Left hindlimb (tissue), 1 donor: Measurements from ENCODE around the gene MPND.
"Not testable (repeated sequence)": the region's sequence is repeated elsewhere in the genome, so short reads cannot be mapped to it uniquely, and the experiment has no call there.

Source experiments
- DNase-seq: peaks from one replicate; pipeline ENCODE4 v3.0.0-alpha.2; 2018

MPND gene

DNA sequence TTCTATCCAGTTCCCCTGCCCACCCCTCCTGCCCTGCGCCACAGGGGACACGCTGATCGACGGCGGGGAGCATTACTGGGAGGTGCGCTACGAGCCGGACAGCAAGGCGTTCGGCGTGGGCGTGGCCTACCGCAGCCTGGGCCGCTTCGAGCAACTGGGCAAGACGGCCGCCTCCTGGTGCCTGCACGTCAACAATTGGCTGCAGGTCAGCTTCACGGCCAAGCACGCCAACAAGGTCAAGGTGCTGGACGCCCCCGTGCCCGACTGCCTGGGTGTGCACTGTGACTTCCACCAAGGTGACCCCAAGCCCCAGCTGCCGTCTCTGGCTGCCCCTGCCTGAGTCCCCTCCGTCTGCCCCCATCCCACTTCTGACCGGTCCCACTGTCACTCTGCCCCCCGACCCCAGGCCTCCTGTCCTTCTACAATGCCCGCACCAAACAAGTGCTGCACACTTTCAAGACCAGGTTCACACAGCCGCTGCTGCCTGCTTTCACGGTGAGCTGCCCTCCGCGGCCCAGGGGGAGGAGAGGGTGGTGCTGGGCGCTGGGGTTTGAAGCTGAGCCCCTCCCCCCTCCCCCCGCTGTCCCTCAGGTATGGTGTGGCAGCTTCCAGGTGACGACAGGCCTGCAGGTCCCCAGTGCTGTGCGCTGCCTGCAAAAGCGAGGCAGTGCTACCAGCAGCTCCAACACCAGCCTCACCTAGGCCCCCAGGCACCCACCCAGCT lies 20.3 kb upstream of the MPND start:
- no peak for DNase-seq

DNA sequence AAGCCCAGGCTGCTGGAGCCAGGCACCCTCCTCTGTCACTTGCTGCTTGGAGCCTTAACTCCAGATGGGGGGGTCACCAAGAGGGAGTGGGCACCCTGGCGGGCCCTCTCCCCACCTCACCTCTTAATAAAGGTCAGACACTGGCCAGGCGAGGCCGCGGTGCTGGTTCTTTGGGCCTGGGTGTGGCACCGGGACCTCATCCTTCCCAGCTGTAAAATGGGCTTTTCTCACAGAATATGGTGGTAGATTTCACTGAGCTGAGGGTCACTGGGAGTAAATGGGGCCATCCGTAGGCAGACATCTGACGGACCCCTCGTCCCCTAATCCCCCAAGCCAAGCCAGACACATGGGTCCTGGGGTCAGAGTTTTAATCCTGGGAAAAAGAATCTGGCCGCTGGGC lies 19.7 kb upstream of the MPND start:
- no peak for DNase-seq

DNA sequence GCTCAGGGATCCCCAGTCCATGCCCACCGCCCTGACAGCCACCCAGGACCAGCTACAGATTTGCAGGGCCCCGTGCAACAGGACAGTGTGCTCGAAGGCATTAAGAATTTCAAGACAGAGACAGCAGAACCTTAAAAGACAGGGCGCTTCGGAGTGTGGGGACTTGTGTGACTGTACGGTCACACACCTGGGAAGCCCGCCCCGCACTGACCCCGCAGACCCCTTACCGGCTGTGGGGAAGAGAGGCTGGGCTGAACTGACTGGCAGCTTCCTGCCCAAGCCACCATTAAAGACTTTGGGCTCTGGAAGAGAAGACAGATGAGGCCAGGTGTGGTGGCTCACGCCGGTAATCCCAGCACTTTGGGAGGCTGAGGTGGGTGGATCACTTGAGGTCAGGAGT lies 19.1 kb upstream of the MPND start:
- no peak for DNase-seq

DNA sequence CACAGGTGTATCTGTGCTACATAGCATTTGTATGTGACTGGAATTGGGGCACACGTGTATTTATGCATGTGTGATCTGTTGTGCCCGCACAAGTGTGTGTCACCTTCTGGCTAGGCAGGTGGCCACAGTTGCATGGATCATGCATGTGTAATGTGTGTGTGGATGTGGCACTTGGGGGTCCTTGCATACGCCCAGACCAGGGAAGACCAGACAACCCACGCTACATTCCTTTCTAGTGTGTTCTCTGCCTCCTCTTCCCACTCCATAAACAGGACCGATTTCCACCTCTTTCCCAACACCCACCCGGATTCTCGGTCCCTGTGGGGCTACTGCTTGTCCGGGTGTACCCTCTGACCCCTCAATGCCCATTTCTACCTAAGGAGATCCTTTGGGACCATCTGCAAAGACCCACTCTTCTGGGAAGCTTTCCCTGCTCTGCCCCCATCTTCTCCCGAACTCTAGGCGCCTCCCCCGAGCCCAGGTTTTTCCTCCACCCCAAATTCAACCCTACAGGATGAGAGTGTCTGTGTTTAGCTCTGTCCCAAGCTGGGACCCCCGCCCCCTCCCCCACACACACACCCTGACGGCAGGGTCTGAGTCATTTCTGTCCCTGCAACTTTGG lies 17.0 kb upstream of the MPND start:
- no peak for DNase-seq

DNA sequence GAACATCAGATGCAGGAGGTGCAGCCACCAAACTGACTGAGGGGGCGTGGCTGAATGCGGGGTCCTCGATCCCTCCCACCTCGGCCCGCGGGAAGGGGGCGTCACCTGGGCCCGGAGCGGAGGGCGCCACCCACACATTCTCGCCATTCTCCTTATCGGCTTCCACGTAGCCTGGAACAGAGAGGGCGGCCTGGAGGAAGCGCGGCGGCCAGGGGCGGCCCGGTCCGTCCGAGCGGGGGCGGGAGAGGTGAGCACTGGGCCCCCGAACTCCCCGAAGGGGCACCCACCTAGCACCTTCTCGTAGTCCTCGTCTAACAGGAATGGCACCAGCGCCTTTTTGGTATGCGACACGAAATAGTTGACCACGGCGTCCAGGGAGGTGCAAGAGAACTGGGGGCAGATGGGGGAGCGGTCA lies 16.5 kb upstream of the MPND start:
- no peak for DNase-seq

DNA sequence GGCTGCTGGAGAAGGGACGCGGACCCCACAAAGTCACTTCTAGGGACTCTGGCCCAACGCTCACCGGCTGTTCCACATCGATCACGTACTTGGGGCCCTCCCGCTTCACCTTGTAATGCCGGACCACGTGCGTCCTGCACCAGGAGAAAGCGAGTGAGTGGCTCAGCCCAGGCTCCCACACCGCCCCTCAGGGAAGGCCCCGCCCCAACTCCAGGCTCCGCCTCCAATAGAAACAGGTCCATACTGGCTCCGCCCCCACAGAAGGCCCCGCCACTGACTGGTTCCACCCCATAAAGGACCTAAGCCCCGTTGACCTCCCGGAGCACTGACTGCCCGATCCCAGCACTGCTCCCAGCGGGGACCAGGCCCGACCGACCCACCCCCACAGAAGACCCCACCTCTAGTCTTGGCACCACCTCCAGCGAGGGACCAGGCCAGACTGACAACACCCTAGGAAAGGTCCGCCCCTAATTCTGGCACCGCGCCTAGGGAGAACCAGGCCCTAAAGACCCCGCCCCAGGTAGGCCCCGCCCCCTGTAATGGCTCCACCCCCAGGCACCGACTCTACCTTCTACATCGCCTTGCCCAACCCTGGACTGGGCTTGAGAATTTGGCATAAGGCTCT lies 16.0 kb upstream of the MPND start:
- DNase-seq = peak; percentile 63

DNA sequence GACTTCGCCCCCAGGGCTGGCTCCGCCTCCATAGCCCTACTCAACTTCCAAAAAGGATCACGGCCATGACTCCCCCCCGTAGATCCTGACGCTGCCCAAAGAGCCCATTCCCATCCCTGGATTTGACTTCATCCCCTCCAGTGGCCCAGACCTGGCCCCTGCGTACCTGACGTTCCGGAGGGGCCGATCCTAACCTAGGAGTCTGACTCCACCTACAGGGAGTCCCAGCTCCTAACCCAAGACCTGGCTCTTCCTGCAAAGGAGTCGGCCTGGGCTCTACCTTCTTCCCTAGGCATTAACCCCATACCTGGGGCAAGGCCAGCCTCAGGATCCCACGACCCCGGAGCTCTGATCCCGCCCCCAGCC lies 15.5 kb upstream of the MPND start:
- DNase-seq = no peak

DNA sequence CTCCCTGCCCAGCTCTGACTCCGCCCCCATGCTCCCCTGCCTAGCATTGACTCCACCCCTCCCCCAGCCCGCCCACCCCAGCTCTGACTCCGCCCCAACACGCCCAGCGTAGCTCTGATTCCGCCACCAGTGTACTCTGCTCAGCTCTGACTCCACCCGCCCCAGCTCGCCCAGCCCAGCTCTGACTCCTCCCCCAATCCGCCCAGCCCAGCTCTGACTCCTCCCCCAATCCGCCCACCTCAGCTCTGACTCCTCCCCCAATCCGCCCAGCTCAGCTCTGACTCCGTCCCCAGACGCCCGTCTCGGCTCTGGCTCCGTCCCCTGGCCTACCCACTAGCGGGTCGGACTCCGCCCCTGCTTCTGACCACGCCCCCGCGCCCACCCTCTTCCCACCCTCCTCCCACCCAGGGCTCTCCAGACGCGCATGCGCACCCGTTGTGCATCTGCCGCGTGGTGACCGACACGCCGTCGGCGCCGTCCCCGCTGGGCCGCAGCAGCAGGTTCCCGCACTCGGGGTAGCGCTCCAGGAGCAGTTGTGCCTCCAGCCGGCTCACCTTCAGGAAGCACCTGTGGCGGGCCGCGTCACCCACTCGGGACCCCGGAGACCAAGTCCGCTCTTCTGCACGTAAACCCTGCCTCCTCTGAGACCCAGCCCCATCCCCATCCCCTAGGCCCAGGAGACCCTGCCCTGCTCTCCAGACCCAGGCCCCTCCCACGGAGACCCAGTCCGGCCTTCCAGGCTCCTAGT lies 14.9 kb upstream of the MPND start:
- DNase-seq = peak; percentile 98

DNA sequence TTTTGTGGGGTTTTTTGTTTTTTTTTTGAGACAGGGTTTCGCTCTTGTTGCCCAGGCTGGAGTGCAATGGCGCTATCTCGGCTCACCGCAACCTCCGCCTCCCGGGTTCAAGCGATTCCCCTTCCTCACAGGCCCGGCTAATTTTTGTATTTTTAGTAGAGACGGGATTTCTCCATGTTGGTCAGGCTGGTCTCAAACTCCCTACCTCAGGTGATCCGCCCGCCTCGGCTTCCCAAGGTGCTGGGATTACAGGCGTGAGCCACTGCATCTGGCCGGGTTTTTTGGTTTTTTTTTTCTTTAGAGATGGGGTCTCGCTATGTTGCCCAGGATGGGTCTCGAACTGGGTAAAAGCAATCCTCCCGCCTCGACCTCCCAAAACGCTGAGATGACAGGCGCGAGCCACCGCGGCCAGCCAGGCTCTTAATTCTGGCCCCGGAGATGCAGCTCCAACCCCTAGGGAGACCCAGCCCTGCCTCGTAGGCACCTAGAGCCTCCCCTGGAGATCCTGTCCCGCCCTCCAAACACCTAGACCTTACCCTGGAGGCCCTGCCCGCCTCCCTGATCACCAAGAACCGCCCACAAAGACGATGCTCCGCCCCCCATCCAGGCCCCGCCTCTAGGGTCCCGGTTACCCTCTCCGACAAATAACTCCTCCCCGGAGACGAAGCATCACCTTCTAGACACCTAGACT lies 14.2 kb upstream of the MPND start:
- not testable (repeated sequence) for DNase-seq

DNA sequence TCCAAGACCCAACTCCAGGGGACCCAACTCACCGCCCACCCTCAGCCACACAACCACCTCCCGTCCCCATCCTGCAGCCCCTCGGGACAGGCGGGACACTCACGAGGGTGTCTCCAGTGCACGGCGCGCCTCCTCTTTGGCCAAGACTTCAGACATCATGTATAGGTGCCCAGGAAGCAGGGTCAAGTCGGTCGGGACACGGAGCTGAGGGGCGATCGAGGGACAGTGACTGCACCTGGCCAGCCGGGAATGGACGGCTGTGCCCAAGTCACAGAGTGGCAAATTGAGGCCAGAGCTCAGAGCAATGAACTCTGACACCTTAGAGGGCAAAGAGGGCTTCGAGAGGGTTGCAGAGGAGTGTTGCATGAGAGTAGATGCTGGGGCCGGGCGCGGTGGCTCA lies 13.5 kb upstream of the MPND start:
- DNase-seq = no peak

DNA sequence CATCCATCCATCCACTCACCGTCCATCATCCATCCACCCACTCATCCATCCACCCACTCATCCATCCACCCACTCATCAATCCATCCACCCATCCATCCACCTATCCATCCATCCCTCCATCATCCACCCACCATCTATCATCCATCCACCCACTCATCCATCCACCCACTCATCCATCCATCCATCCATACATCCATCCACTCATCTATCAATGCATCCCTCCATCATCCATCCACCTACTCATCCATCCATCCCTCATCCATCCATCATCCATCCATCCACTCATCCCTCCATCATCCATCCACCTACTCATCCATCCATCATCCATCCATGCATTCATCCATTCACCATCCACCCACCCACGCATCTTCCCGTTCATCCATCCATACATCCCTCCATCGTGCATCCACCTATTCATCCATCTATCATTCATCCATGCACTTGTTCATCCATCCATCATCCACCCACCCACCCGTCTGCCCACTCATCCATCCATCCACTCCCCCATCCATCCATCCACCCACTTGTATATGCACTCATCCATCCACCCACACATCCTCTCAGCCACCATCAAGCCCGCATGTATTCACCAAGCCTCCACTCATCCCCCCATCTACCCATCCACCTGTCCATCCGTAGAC lies 8.3 kb upstream of the MPND start:
- DNase-seq = no peak

DNA sequence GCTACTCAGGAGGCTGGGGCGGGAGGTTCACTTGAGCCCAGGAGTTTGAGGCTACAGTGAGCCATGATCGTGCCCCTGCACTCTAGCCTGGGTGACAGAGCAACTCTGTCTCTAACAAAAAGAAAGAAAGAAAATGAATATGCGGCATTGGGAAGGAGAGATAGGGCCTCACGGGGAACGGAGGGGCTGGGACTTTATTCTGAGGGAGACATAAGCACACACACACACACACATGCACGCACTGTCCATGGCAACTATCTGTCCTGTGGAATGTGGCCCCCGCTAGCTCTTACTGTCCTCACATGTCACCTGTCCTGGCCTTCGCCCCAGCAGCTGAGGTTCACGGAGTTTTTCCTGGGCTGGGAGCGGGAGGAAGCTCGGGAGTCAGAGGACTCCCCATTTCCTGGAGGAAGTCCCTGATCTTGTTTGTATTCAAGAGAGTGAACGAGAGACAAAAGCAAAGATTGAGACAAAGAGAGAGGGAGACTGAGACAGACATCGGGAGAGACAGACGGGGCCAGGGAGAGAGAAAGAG lies 5.4 kb upstream of the MPND start:
- DNase-seq = peak; percentile 37

DNA sequence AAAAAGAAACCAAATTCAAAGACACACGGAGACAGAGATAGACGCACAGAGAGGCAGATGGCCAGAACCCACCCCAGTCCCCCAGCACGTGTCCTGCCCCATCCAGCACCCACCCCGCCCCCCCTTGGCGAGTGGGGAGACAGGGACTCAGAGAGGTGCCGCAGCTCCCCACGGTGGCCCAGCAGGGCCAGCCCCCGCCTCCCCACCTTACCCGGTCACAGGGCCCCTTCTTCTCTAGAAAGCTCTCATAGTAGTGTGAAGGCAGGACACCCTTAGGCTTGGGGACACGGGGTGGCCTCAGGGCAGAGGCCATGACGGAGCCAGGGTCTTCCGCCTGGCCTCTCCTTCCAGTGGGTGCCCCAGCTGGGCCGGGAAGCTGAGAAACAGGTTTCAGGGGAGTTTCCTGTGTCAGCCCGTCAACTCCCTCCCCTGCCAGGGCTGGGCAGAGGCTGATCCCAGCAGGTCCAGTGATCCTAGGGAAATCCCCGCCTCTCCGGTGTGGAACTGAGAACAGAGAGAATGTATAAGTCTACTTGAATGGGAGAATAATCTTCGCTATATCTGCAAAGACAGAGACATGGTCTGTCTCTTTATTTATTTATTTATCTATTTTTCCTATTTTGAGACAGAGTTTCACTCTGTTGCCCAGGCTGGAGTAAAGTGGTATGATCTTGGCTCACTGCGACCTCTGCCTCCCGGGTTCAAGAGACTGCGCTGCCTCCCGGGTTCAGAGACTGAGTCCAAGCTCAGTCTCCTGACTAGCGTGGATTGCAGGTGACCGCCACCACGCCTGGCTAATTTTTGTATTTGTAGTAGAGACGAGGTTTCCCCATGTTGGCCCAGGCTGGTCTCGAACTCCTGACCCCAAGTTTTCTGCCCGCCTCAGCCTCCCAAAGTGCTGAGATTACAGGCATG lies 4.7 kb upstream of the MPND start, which contains the start of gene STAP2:
TSS of gene STAP2 (minus strand) at position 387 of the 915 bp plus-strand sequence. CDS start at position 313, 74 bp downstream.
- DNase-seq = no peak

DNA sequence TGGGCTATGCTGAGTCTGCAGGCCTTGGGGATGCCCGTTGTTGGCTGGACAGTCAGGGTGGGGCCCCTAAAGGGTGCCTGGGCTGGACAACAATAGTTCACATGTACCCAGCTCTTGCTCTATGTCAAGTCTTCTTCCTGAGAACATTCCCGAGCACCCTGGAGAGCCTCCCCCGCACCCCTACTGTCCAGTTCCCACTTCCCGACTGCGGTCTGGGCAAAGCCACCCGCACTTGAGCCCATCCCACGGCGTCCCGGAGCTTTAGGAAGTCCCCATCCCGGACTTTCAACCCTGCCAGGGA lies 1.1 kb upstream of the MPND start:
- DNase-seq = no peak

DNA sequence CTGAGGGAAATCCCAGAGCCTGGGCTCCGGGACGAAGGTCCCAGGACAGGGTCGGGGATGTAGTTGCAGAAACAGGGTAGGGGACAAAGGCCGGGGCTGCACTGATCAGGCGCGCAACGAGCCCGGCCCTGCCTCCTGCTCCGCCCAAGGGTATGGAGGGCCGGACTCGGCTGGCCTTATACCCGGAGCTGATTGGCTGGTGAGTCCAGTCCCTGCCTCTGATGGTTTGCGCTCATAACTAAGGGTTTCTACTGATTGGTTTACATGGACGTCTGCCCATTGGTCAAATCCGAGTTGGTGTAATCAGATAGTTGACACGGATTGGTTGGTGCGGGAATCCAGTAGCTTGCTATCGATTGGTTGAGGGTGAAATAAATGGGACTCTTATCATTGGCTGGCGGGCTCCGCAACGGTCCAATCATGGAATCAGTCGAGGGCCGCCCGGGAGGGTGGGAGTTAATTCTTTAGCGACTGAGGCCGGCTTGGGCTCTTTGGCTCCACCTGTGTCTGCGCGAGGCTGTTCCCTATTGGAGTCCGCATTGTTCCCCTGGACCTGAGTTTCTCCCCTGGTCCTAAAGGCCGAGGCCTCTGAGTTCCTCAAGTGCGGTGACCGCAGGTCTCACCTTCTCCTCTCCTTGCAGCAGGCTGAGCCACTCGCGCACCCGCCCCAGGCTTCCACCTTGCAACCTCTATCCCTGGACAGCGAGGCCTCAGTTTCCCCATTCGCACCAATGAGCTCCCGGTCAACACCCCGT lies 570 bp upstream of the MPND start:
- DNase-seq = peak; percentile 98

DNA sequence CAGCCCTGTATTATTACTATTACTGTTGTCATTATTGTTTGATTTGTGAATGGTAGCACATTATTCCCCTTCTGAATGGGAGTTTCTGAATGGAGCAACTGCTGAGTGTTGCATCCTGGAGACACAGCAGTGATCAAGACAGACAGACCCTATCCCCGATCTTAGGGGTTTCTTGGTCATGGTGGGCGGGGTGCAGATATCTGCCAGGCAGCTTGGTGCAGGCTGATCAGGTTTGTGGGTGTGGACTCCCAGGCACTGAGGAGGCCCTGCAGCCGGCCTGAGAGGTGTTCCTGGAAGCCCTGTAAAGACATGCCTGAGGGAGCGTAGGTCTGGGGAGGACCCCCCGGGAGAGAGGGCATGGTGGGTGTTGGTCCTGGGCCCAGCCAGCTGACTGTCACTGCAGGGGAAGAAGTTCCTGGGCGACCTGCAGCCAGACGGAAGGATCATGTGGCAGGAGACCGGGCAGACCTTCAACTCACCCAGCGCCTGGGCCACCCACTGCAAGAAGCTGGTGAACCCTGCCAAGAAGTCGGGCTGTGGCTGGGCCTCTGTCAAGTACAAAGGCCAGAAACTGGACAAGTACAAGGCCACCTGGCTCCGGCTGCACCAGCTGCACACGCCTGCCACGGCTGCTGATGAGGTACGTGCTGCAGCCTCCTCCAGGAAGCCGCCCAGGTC lies 2.1 kb downstream of the MPND start:
- DNase-seq = no peak

DNA sequence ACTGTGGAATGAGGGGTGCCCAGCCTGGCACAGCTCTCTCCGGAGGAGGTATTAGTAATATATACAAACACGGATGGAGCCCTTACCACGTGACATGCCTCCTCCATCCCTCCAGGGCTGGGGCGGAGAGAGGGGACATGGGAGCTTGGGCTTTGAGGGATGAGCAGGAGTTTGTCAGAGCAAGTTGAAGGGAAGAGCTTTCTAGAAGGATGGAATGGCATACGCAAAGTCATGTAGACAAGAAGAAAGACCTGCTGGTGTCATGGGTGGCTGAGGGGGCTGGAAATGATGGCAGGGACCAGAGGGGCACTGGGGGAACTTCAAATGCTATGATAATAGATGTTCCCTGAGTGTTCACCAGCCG lies 2.6 kb downstream of the MPND start:
- no peak for DNase-seq

DNA sequence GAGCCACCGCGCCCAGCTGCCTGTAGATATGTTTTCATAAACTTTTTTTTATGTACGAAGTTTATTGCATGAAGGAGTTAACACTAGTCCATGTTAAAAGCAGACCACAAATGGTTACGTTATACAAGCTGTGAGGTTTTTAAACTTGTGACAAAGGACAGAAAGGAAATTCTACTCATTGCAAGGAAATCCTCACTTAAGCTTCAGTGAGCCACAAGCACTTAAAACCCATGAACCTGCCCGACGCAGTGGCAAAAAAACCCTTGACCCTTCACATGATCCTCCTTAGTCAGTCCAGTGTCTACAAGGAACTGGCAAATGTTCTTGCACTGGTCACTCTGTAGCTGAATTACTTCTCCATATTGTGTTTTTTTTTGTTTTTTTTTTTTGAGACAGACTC lies 4.2 kb downstream of the MPND start:
- DNase-seq = no peak

DNA sequence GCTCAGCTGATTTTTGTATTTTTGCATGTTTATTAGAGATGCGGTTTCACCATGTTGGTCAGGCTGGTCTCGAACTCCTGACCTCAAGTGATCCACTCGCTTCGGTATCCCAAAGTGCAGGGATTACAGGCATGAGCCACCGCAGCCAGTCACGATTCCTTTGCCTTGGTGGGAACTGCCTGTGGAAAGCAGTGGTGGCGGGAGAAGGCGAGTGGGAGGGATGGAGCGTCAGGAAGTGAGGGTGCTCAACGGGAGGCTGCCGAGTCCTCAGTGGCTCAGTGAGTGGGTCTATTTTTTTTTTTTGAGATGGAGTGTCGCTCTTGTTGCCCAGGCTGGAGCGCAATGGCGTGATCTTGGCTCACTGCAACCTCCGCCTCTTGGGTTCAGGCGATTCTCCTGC lies 5.9 kb downstream of the MPND start:
- not testable (repeated sequence) for DNase-seq

DNA sequence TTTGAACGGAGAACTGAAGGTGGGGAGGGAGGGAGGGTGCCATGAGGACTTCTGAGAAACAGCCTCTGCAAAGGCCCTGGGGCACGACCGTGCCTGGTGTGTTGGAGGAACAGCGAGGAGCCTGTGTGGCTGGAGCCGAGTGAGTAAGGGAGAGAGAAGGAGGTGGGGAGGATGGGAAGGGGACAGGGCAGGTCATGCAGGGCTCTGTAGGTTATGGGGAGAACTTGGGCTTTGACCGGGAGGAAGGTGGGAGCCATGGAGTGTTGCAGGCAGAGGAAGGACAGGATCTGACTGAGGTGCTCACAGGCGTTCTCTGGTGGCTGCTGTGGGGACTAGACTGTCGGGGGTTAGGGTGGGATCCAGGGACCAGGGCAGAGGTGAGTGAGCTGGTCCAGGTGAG lies 6.7 kb downstream of the MPND start:
- no peak for DNase-seq
